ENCODE results near the gene TLE6.

DNA sequence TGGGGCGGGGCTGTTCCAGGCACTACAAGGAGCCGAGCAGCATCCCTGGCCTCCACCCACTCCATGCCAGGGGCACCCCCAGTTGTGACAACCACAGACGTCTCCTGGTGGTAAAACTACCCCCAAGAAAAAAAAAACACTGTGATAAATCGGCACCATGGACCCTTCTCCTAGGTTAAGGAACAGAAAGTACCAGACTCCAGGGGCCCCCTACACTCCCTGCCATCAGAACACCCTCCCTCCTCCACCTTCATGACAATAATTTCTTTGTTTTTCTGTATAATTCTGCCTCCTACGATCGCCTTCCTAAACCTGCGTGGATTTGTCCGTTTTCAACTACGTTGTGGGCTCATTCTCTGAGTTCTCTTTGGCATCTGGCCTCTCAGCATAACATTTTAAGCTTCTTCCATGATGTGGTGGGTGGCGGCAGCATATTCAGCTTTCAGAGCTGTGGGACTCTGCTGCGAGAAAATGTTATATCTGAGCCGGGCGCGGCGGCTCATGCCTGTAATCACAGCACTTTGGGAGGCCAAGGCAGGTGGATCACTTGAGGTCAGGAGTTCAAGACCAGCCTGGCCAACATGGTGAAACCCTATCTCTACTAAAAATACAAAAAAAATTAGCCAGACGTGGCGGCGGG lies 43.1 kb downstream of the TLE6 start:
- TF ChIP-seq CTCF (IDR thresholded peaks at IDR 0.05), result no peak
- TF ChIP-seq POLR2A (IDR thresholded peaks at IDR 0.05), result no peak

Measured in lower leg skin (tissue), 3 donors.